Stimulated activated CD8-positive, alpha-beta memory T cell treated with anti-CD3 and anti-CD28 coated beads, Interleukin-2, amount 100 ng/mL, for 1 hour (primary cell): Measurements from ENCODE around the gene HYAL1.
A peak's percentile ranks its signal among the peaks of the same experiment; 100 is the strongest.
"Not testable (repeated sequence)": the region's sequence is repeated elsewhere in the genome, so short reads cannot be mapped to it uniquely, and the experiment has no call there.

ENCODE experiments used
- DNase-seq, 2 donors: peaks; one replicate each; pipeline ENCODE4 v3.0.0-alpha.2; 2020; ENCODE audit warnings: low read depth in 2 of 2

HYAL1 gene

GRCh38 chr3:50272911-50273688 is 30.3 kb downstream of the HYAL1 start:
- DNase-seq: peak; percentile 75 to 78

- DNase-seq: not testable (repeated sequence)
Observed at GRCh38 chr3:50272538-50272910, 30.9 kb downstream of the HYAL1 start.

- DNase-seq: no peak
Observed at GRCh38 chr3:50271314-50271936, 31.9 kb downstream of the HYAL1 start.

GRCh38 chr3:50270422-50271224 is 32.8 kb downstream of the HYAL1 start:
- DNase-seq: no peak

GRCh38 chr3:50269977-50270413 is 33.4 kb downstream of the HYAL1 start:
- no peak for DNase-seq

GRCh38 chr3:50269460-50269859 is 33.9 kb downstream of the HYAL1 start:
- DNase-seq: no peak

GRCh38 chr3:50268703-50269451 is 34.5 kb downstream of the HYAL1 start, which contains the start of gene SEMA3B:
TSS of gene SEMA3B (plus strand) at chr3:50269147. CDS start at chr3:50269241, 94 bp downstream.
- DNase-seq: no peak

- DNase-seq: no peak
Observed at GRCh38 chr3:50268276-50268675, 35.1 kb downstream of the HYAL1 start.

- DNase-seq: no peak
Observed at GRCh38 chr3:50267280-50267913, 36.0 kb downstream of the HYAL1 start.

- no peak for DNase-seq
Observed at GRCh38 chr3:50266836-50267235, 36.5 kb downstream of the HYAL1 start.

GRCh38 chr3:50266017-50266416 is 37.4 kb downstream of the HYAL1 start:
- DNase-seq: no peak

GRCh38 chr3:50265571-50265970 is 37.8 kb downstream of the HYAL1 start:
- no peak for DNase-seq

- DNase-seq: no peak
Observed at GRCh38 chr3:50264964-50265485, 38.3 kb downstream of the HYAL1 start.

- no peak for DNase-seq
Observed at GRCh38 chr3:50264383-50264963, 38.9 kb downstream of the HYAL1 start.

- DNase-seq: no peak
Observed at GRCh38 chr3:50263478-50264382, 39.6 kb downstream of the HYAL1 start.

GRCh38 chr3:50262778-50263177 is 40.6 kb downstream of the HYAL1 start:
- DNase-seq: no peak

GRCh38 chr3:50262200-50262599 is 41.2 kb downstream of the HYAL1 start:
- DNase-seq: not testable (repeated sequence)

- DNase-seq: no peak
Observed at GRCh38 chr3:50261505-50261904, 41.9 kb downstream of the HYAL1 start.

GRCh38 chr3:50260942-50261441 is 42.4 kb downstream of the HYAL1 start:
- no peak for DNase-seq
